MM.1S (cell line): ENCODE results near the gene MLPH.

Experiments
- DNase-seq: peaks from one replicate; pipeline ENCODE4 v3.0.0-alpha.2; 2015
- H2AFZ ChIP-seq: fragments of 300-600 bp; sonication (generic); 2 replicates; pipeline ENCODE4 v1.6.0; 2016; ENCODE audit warnings: antibody characterized with exemption, low read length
- H3F3A ChIP-seq: fragments of 300-600 bp; sonication (generic); 2 replicates; pipeline ENCODE4 v1.6.1; 2016; ENCODE audit warnings: mild to moderate bottlenecking, antibody characterized with exemption, low read length, moderate library complexity, mixed read lengths; ENCODE audit not compliant: insufficient read depth
- H3K27ac ChIP-seq: fragments of 300-600 bp; sonication (generic); 2 replicates; pipeline ENCODE4 v1.5.1; 2016; ENCODE audit warnings: mild to moderate bottlenecking, low read length
- H3K27me3 ChIP-seq: fragments of 300-600 bp; sonication (generic); replicated peaks from 2 replicates; pipeline ENCODE4 v1.6.0; 2016; ENCODE audit warnings: low read length; ENCODE audit not compliant: insufficient read depth
- H3K36me3 ChIP-seq: fragments of 300-600 bp; sonication (generic); replicated peaks from 2 replicates; pipeline ENCODE4 v1.6.1; 2016; ENCODE audit warnings: mild to moderate bottlenecking, low read length, mixed read lengths; ENCODE audit not compliant: insufficient read depth
- H3K4me1 ChIP-seq: fragments of 300-600 bp; sonication (generic); 2 replicates; pipeline ENCODE4 v1.6.1; 2016; ENCODE audit warnings: low read length, mixed read lengths
- H3K4me2 ChIP-seq: fragments of 300-600 bp; sonication (generic); 2 replicates; pipeline ENCODE4 v1.6.0; 2016; ENCODE audit warnings: low read depth, low read length
- H3K4me3 ChIP-seq: fragments of 300-600 bp; sonication (generic); 2 replicates; pipeline ENCODE4 v1.5.1; 2016; ENCODE audit warnings: low read length, mixed read lengths
- H3K79me2 ChIP-seq: fragments of 300-600 bp; sonication (generic); 2 replicates; pipeline ENCODE4 v1.6.1; 2016; ENCODE audit warnings: mixed run types, low read length, mixed read lengths
- H3K9ac ChIP-seq: fragments of 300-600 bp; sonication (generic); 2 replicates; pipeline ENCODE4 v1.6.1; 2016; ENCODE audit warnings: low read length, mixed read lengths
- H3K9me2 ChIP-seq: fragments of 300-600 bp; sonication (generic); replicated peaks from 2 replicates; pipeline ENCODE4 v1.6.1; 2016; ENCODE audit warnings: mild to moderate bottlenecking, low read length, mixed read lengths; ENCODE audit not compliant: insufficient read depth
- H3K9me3 ChIP-seq: fragments of 300-600 bp; sonication (generic); replicated peaks from 2 replicates; pipeline ENCODE4 v1.6.1; 2016; ENCODE audit warnings: mild to moderate bottlenecking, low read length, mixed read lengths; ENCODE audit not compliant: insufficient read depth
- H4K20me1 ChIP-seq: fragments of 300-600 bp; sonication (generic); 2 replicates; pipeline ENCODE4 v1.6.1; 2016; ENCODE audit warnings: mild to moderate bottlenecking, low read length, moderate library complexity, mixed read lengths; ENCODE audit not compliant: insufficient read depth
- CTCF ChIP-seq: fragments of 300-600 bp; sonication (generic); IDR thresholded peaks from 2 replicates; pipeline ENCODE4 v1.5.1; 2016; ENCODE audit warnings: antibody characterized with exemption, low read length, mixed read lengths
- EZH2 ChIP-seq: fragments of 300-600 bp; sonication (generic); optimal IDR thresholded peaks from 2 replicates; pipeline ENCODE3; 2017; ENCODE audit warnings: low read depth, mild to moderate bottlenecking, antibody characterized with exemption, low read length, mixed read lengths
- EZH2phosphoT487 ChIP-seq: fragments of 300-600 bp; sonication (generic); IDR thresholded peaks from 2 replicates; pipeline ENCODE4 v1.6.1; 2018; ENCODE audit warnings: antibody characterized with exemption, low read length

Gene MLPH

DNA sequence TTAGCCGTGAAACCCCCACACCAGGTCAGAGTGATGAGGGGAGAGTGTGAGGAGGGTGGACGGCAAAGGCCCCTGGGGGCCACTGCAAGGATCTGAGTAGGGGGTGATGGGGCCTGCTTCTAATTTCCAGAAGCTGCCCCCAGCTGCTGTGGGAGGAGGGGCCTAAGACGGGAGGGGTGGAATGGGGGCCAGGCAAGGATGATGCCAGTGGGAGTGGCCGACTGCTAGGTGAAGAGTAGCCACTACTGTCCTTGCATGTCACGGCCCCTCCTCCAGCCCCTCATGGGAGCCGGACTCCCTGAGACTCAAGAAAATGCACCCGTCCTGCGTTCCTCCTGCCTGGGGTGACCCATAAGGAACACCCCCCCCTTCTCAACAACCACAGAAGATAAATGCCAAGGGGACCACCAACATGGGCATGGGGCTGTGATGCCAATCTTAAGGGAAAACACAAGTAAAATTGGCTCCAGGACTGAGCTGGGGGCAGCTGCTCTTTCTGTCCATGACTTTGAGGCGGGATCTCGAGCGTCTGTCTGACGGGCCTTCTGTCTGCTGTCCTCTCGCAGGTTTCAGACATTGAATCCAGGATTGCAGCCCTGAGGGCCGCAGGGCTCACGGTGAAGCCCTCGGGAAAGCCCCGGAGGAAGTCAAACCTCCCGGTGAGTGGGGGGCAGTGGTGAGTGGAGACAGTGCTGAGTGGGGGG lies 55.1 kb downstream of the MLPH start:
- Histone ChIP-seq H3K9me2 (no peaks in the 10 kb centered on the region), H3K4me2 (no peak overlapping the region), H4K20me1 (no peaks in the 10 kb centered on the region), H3K27me3 (no peaks in the 10 kb centered on the region), H3K4me1 (no peaks in the 10 kb centered on the region), H2AFZ (no peak overlapping the region), H3K9ac (no peak overlapping the region), H3F3A (no peaks in the 10 kb centered on the region), H3K36me3 (no peaks in the 10 kb centered on the region), H3K9me3 (no peaks in the 10 kb centered on the region), H3K4me3 (no peak overlapping the region), H3K27ac (no peak overlapping the region), H3K79me2 (no peaks in the 10 kb centered on the region)
- TF ChIP-seq EZH2phosphoT487, result no peak
- no peak for TF ChIP-seq CTCF
- no peak for TF ChIP-seq EZH2
- no peak for DNase-seq

- Histone ChIP-seq H2AFZ (no peak overlapping the region), H3K4me2 (no peak overlapping the region), H3K9ac (no peak overlapping the region), H3K36me3 (no peaks in the 10 kb centered on the region), H3K9me3 (no peaks in the 10 kb centered on the region), H3K27ac (no peak overlapping the region), H3K79me2 (no peaks in the 10 kb centered on the region), H3K4me3 (no peak overlapping the region), H3K27me3 (no peaks in the 10 kb centered on the region), H3K9me2 (no peaks in the 10 kb centered on the region), H4K20me1 (no peaks in the 10 kb centered on the region), H3K4me1 (no peaks in the 10 kb centered on the region), H3F3A (no peaks in the 10 kb centered on the region)
- DNase-seq, result no peak
- TF ChIP-seq CTCF (no peak), EZH2 (no peak), EZH2phosphoT487 (no peak)
These were observed 59.2 kb downstream of the MLPH start for GRCh38 chr2:237546040-237546875.

DNA sequence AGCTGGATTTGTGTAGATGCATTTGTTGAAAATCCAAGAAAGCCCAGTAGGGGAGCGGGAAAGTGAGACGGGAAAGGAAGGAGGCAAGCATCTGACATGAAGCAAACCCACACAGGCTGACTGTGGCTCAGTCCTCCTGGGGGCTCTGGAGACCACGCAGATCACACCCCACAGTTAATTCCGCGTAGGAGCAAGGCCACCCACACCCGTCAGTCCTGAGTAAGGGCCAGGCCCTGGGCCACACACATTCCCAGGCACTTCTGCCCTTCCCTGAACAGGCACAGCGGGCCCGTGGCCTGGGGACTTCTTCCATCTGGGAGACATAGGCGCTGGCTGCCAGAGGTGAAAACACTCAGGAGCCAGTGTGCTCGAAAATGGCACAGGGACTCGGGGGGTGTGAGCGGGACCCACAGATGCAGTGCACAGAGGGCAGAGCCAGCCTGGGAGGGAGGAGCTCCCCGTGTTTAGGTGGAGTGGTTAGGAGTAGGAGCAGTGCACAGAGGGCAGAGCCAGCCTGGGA lies 59.9 kb downstream of the MLPH start:
- no peaks in the 10 kb centered on the region for H3K79me2 ChIP-seq
- TF ChIP-seq EZH2phosphoT487 (no peak), EZH2 (no peak), CTCF (no peak)
- H3F3A ChIP-seq, result no peaks in the 10 kb centered on the region
- no peaks in the 10 kb centered on the region for H3K36me3 ChIP-seq
- H3K4me3 ChIP-seq, result no peak overlapping the region
- no peak overlapping the region for H2AFZ ChIP-seq
- no peak overlapping the region for H3K27ac ChIP-seq
- H3K9me2 ChIP-seq, result no peaks in the 10 kb centered on the region
- H3K9me3 ChIP-seq, result no peaks in the 10 kb centered on the region
- no peaks in the 10 kb centered on the region for H3K27me3 ChIP-seq
- no peak overlapping the region for H3K4me2 ChIP-seq
- DNase-seq, result no peak
- no peaks in the 10 kb centered on the region for H4K20me1 ChIP-seq
- H3K9ac ChIP-seq, result no peak overlapping the region
- no peaks in the 10 kb centered on the region for H3K4me1 ChIP-seq
